HL-60 (cell line): Measurements from ENCODE around the gene APOO.
"Not testable (repeated sequence)": the region's sequence is repeated elsewhere in the genome, so short reads cannot be mapped to it uniquely, and the experiment has no call there.

Experiments
- DNase-seq, 2 experiments: peaks; one replicate each; pipeline ENCODE4 v3.0.0-alpha.2; 2010 to 2020; ENCODE audit warnings: low read depth in 1 of 2, low spot score in 1 of 2
- H3K27ac ChIP-seq: fragments of 250-450 bp; sonication (Bioruptor Pico); replicated peaks from 2 replicates; pipeline ENCODE4 v1.5.1; 2020; ENCODE audit warnings: mild to moderate bottlenecking, moderate library complexity
- H3K27me3 ChIP-seq: fragments of 250-450 bp; sonication (Bioruptor Pico); 2 replicates; pipeline ENCODE4 v1.5.1; 2021; ENCODE audit warnings: mild to moderate bottlenecking, moderate library complexity; ENCODE audit not compliant: insufficient read depth, poor library complexity, severe bottlenecking
- H3K4me3 ChIP-seq: replicated peaks from 2 replicates; pipeline ENCODE4 v1.5.1; 2011; ENCODE audit warnings: mild to moderate bottlenecking, control low read depth, low read length; ENCODE audit not compliant: insufficient read depth
- GABPA ChIP-seq: IDR thresholded peaks from 2 replicates; pipeline ENCODE4 v1.6.1; 2012; ENCODE audit warnings: low read depth
- POLR2AphosphoS5 ChIP-seq: IDR thresholded peaks from 2 replicates; pipeline ENCODE4 v1.6.1; 2012; ENCODE audit warnings: low read depth
- SPI1 ChIP-seq: IDR thresholded peaks from 2 replicates; pipeline ENCODE4 v1.6.1; 2012; ENCODE audit warnings: low read depth, mild to moderate bottlenecking, borderline replicate concordance
- TF ChIP-seq, protein P1 (sequence below): IDR thresholded peaks from 2 replicates; pipeline ENCODE4 v1.6.1; 2012; ENCODE audit warnings: low read depth; ENCODE audit not compliant: insufficient replicate concordance
- TF ChIP-seq, protein P2 (sequence below): IDR thresholded peaks from one replicate; pipeline ENCODE4 v1.5.1; 2011; ENCODE audit warnings: low read length, control low read depth, inconsistent platforms; ENCODE audit not compliant: insufficient read depth

APOO gene

DNA sequence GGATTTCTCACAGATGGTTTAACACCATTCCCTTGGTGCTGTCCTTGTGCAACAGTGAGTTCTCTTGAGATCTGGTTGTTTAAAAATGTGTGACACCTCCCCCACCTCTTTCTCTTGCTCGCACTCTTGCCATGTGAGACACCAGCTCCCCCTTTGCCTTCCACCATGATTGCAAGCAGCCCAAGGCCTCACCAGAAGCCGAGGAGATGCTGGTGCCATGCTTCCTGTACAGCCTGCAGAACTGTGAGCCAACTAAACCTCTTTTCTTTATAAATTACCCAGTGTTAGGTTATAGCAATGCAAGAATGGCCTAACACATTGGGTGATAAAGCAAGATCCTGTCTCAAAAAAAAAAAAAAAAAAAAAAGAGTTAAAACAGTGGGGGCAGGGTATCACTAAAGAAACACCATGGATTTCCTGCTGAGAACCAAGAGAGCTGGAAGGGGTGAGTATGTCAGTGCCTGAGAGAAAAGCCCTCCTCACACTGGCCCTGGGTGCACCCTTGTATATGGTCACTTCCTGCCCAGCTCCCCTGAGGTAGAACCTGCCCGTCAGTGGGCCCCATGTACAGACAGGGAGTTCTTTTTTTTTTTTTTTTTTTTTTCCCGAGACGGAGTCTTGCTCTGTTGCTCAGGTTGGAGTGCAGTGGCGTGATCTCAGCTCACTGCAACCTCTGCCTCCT is 46.4 kb downstream of the APOO start:
- TF ChIP-seq POLR2AphosphoS5: no peak
- TF ChIP-seq GABPA: no peak
- TF ChIP-seq, protein P1, sequence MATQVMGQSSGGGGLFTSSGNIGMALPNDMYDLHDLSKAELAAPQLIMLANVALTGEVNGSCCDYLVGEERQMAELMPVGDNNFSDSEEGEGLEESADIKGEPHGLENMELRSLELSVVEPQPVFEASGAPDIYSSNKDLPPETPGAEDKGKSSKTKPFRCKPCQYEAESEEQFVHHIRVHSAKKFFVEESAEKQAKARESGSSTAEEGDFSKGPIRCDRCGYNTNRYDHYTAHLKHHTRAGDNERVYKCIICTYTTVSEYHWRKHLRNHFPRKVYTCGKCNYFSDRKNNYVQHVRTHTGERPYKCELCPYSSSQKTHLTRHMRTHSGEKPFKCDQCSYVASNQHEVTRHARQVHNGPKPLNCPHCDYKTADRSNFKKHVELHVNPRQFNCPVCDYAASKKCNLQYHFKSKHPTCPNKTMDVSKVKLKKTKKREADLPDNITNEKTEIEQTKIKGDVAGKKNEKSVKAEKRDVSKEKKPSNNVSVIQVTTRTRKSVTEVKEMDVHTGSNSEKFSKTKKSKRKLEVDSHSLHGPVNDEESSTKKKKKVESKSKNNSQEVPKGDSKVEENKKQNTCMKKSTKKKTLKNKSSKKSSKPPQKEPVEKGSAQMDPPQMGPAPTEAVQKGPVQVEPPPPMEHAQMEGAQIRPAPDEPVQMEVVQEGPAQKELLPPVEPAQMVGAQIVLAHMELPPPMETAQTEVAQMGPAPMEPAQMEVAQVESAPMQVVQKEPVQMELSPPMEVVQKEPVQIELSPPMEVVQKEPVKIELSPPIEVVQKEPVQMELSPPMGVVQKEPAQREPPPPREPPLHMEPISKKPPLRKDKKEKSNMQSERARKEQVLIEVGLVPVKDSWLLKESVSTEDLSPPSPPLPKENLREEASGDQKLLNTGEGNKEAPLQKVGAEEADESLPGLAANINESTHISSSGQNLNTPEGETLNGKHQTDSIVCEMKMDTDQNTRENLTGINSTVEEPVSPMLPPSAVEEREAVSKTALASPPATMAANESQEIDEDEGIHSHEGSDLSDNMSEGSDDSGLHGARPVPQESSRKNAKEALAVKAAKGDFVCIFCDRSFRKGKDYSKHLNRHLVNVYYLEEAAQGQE: no peak
- TF ChIP-seq, protein P2, sequence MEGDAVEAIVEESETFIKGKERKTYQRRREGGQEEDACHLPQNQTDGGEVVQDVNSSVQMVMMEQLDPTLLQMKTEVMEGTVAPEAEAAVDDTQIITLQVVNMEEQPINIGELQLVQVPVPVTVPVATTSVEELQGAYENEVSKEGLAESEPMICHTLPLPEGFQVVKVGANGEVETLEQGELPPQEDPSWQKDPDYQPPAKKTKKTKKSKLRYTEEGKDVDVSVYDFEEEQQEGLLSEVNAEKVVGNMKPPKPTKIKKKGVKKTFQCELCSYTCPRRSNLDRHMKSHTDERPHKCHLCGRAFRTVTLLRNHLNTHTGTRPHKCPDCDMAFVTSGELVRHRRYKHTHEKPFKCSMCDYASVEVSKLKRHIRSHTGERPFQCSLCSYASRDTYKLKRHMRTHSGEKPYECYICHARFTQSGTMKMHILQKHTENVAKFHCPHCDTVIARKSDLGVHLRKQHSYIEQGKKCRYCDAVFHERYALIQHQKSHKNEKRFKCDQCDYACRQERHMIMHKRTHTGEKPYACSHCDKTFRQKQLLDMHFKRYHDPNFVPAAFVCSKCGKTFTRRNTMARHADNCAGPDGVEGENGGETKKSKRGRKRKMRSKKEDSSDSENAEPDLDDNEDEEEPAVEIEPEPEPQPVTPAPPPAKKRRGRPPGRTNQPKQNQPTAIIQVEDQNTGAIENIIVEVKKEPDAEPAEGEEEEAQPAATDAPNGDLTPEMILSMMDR: no peak
- no peak for TF ChIP-seq SPI1
- Histone ChIP-seq H3K4me3 (no peak overlapping the region), H3K27me3 (no peaks in the 10 kb centered on the region), H3K27ac (no peak overlapping the region)
- no peak for DNase-seq

DNA sequence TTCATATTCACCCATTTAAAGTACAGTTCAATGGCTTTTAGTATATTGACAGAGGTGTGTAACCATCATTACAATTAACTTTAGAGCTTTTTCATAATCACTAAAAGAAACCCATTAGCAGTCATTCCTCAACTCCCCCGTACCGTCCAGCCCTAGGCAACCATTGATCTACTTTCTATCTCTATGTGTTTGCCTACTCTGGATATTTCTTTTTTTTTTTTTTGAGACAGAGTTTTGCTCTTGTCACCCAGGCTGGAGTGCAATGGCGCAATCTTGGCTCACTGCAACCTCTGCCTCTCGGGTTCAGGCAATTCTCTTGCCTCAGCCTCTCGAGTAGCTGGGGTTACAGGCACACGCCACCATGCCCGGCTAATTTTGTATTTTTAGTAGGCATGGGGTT is 48.5 kb downstream of the APOO start:
- not testable (repeated sequence) for H3K4me3 ChIP-seq, DNase-seq, H3K27ac ChIP-seq, H3K27me3 ChIP-seq

DNA sequence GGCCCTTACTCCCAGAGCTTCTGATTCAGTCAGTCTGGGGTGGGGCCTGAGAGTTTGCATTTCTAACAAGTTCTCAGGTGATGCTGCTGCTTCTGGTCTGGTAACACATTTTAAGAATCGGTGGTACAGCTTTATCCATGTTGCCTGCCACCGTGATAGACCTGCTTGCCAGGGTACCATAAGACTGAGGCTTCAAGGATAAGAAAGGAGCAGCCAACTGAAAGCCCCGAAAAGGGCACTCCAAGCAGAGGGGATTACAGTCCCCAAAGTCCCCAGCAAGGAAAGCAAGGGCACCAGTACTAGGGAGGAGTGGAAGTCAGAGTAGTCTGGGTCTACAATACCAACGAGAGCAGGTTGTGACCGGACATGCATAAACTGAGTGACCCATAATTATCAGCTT is 49.8 kb downstream of the APOO start:
- TF ChIP-seq GABPA (no peak), POLR2AphosphoS5 (no peak), SPI1 (no peak)
- TF ChIP-seq, protein P1: no peak
- TF ChIP-seq, protein P2: no peak
- no peaks in the 10 kb centered on the region for H3K27me3 ChIP-seq
- no peak for DNase-seq
- H3K4me3 ChIP-seq: no peak overlapping the region
- no peak overlapping the region for H3K27ac ChIP-seq

DNA sequence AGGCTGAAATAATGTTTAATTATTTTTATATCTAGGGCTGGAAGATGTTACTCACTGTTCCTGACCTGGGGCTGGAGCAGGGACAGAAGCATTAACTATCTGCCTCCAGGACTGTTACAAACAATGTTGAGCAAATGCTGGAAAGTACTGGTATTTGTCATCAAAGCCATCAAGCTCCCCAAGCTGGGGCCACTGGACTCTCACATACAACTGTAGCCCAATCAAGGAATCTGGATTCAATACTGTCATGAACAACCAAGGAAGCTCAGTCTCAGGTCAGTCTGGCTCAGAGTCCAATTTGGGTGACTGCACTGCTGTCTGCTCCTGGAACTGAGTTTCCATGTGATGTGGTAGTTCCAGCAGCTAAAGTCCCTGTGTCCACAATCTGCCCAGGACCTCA is 50.4 kb downstream of the APOO start:
- no peaks in the 10 kb centered on the region for H3K27me3 ChIP-seq

More for the DNA sequence above, 50.4 kb downstream of the APOO start:
- DNase-seq: no peak
- H3K4me3 ChIP-seq: no peak overlapping the region
- TF ChIP-seq, protein P1: no peak
- TF ChIP-seq SPI1 (no peak), GABPA (no peak), POLR2AphosphoS5 (no peak)
- TF ChIP-seq, protein P2: no peak
- no peak overlapping the region for H3K27ac ChIP-seq
